Measurements from ENCODE around the gene KLHDC10.

GRCh38 chr7:130147710-130148325 lies 77.5 kb downstream of the KLHDC10 start:
- TF ChIP-seq CTCF (IDR thresholded peaks at IDR 0.05; ENCODE audit: low read depth, low read length, poor library complexity, severe bottlenecking) = no peak
- no peak for TF ChIP-seq EZH2phosphoT487 (IDR thresholded peaks at IDR 0.05; ENCODE audit: borderline replicate concordance, low read length)
